ENCODE data around the gene VANGL1. TPM values are rescaled to one million over a fixed set of nuclear protein-coding genes. Genes with fewer than 3 reads are reported as not detected.

Gene VANGL1
- polyA plus RNA-seq, 1 experiment, result 7.8 TPM

DNA sequence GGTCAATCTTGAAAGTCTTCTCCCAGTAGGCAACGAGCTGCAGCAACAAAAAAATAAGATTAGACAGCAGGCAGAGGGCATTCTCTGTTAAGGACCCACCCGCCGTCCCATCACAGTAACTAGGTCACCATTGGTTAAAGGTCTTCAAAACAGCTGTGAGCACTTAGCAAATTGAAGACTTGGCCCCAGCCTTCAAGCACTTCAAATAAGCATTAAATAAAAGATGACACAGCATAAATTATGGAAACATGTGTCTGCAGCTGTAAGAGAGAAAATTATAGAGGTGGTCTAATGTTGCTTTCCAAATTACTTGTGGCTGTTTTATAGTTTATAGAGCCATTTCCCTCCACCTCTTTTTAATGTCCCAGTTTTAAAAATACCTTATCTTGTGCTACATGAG lies 61.2 kb downstream of the VANGL1 start:
- no peaks in the 10 kb centered on the region for H3K27me3 ChIP-seq (ENCODE audit: control insufficient read depth, insufficient read depth, low read length)
- TF ChIP-seq, protein P1, sequence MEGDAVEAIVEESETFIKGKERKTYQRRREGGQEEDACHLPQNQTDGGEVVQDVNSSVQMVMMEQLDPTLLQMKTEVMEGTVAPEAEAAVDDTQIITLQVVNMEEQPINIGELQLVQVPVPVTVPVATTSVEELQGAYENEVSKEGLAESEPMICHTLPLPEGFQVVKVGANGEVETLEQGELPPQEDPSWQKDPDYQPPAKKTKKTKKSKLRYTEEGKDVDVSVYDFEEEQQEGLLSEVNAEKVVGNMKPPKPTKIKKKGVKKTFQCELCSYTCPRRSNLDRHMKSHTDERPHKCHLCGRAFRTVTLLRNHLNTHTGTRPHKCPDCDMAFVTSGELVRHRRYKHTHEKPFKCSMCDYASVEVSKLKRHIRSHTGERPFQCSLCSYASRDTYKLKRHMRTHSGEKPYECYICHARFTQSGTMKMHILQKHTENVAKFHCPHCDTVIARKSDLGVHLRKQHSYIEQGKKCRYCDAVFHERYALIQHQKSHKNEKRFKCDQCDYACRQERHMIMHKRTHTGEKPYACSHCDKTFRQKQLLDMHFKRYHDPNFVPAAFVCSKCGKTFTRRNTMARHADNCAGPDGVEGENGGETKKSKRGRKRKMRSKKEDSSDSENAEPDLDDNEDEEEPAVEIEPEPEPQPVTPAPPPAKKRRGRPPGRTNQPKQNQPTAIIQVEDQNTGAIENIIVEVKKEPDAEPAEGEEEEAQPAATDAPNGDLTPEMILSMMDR (IDR thresholded peaks at IDR 0.05; ENCODE audit: low read depth, low read length), result no peak
- DNase-seq (ENCODE audit: low read depth, low spot score), result no peak
- no peak overlapping the region for H3K4me3 ChIP-seq (ENCODE audit: low read depth, low read length)
- CTCF ChIA-PET, result interaction anchor here (1.0 to 1.5 kb wide), 2 partner anchors 69 to 95 kb away, joined by 6 read pairs; no protein-coding TSS in a partner anchor
- no peak overlapping the region for H3K27ac ChIP-seq (ENCODE audit: low read depth, low read length)
- POLR2A ChIA-PET, result no interaction called here
- no peaks in the 10 kb centered on the region for H3K9me3 ChIP-seq (ENCODE audit: control insufficient read depth, insufficient read depth, low read length)

DNA sequence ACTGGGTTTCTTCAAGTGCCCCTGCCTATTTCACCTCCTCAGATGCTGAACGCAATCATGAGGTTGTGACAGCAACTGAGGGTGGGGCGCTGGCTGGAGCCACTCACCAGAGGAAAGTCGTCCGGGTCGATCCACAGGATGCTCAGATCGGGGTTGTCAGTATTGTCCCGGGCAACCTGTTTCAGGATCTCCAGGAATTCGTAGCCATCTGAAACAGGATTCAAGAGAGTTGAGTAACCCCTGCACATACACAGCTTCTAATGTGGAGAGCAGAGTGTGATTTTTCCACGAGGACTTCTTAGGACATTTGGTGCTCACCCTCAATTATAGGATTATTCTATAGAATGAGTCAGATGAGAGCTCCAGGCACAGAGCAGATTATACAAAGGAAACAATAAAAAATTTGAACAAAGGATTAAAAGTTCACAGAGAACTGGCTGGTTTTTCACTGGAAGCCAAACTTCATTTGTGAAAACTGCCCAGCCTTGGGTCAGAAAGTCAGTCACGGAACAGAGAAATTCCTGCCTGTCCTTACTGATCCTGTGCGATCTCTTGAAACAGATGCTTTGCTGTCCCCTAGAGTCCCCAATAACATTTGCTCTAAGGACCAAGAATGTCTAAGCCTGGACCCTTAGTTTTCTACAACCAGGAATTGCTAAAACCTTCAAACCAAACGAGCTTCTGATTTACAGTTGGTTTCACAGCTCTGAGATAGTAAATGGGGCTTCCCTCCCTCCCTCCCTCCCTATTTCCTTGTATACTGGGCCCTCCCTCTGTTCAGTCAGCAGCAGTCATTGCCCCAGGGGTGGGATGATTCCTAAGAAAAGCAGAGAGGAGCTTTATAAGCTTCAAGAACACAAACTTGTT lies 63.5 kb downstream of the VANGL1 start:
- ChIA-PET CTCF (interaction anchor here (0.6 to 4.5 kb wide), 22 partner anchors 11 to 109 kb away, joined by 3 to 97 read pairs (median 22); no protein-coding TSS in a partner anchor), POLR2A (no interaction called here)
- H3K4me3 ChIP-seq (ENCODE audit: low read depth, low read length), result no peak overlapping the region
- TF ChIP-seq, protein P1 (IDR thresholded peaks at IDR 0.05; ENCODE audit: low read depth, low read length), result no peak
- no peak overlapping the region for H3K27ac ChIP-seq (ENCODE audit: low read depth, low read length)
- H3K9me3 ChIP-seq (ENCODE audit: control insufficient read depth, insufficient read depth, low read length), result no peaks in the 10 kb centered on the region
- H3K27me3 ChIP-seq (ENCODE audit: control insufficient read depth, insufficient read depth, low read length), result peaks cover 4% of the 10 kb centered on the region
- DNase-seq (ENCODE audit: low read depth, low spot score), result no peak

DNA sequence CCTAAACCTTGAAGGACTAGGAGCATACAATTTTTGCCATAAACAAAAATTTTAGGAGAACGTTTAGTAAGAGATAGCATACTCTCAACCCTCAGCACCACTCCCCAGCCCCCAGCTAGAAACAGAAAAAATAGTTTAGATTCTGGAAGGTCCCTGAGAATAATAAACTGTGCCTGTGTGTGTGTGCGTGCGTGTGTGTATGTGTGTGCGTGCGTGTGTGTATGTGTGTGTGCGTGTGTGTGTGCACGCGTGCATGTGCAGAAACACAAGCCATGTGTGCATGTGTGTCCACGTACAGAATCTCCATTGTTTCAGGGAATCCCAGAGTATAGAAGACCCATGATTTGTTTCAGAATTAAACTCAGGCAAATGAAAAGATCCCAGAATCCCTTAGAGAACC lies 64.2 kb downstream of the VANGL1 start:
- ChIA-PET CTCF (interaction anchor here (0.7 to 4.5 kb wide), 47 partner anchors 7 to 620 kb away, joined by 3 to 97 read pairs (median 12); no protein-coding TSS in a partner anchor), POLR2A (interaction anchor here (0.5 kb wide), 1 partner anchor 98 kb away, joined by 4 read pairs; no protein-coding TSS in a partner anchor)
- Histone ChIP-seq H3K4me3 (ENCODE audit: low read depth, low read length) (no peak overlapping the region), H3K9me3 (ENCODE audit: control insufficient read depth, insufficient read depth, low read length) (no peaks in the 10 kb centered on the region), H3K27ac (ENCODE audit: low read depth, low read length) (no peak overlapping the region), H3K27me3 (ENCODE audit: control insufficient read depth, insufficient read depth, low read length) (peaks cover 6% of the 10 kb centered on the region)
- no peak for DNase-seq (ENCODE audit: low read depth, low spot score)
- TF ChIP-seq, protein P1 (IDR thresholded peaks at IDR 0.05; ENCODE audit: low read depth, low read length), result no peak

DNA sequence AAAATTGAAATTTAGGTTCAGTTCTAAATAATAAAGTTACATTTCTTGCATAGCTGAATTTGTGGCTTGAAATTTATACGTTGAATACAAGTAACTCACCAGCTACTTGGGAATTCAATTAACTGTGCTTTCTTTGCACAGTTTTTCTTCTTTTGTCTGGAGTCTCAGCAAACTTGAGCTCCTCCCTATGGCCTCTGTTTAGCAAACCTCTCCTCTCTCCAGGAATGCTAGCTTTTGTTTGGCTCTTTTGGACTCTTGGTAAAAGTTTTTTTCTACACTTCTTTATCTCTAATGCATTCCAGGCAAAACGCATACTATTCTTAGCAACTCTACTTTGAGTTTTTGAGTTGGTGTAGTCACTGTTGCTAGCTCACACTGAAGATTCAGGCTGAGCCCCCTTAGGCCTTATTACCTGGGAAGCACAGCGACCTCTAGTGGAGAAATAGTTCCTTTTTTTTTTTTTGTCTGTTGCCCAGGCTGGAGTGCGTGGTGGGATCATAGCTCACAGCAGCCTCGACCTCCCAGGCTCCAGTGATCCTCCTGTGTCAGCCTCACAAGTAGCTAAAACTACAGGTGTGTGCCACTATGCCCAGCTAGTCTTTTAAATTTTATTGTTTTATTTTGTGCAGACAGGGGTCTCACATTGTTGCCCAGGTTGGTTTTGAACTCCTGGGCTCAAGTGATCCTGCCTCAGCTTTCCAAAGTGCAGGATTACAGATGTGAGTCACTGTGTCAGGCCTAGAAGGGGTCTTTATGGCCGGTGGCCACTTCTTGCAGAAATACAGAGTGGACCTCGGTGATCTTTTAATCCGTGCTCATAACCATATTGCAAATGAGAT lies 65.0 kb downstream of the VANGL1 start:
- Histone ChIP-seq H3K4me3 (ENCODE audit: low read depth, low read length) (no peak overlapping the region), H3K27me3 (ENCODE audit: control insufficient read depth, insufficient read depth, low read length) (peaks cover 9% of the 10 kb centered on the region), H3K9me3 (ENCODE audit: control insufficient read depth, insufficient read depth, low read length) (no peaks in the 10 kb centered on the region), H3K27ac (ENCODE audit: low read depth, low read length) (no peak overlapping the region)
- ChIA-PET CTCF (interaction anchor here (0.5 to 4.5 kb wide), 72 partner anchors 8 to 1432 kb away, joined by 3 to 97 read pairs (median 5); partner anchors contain the start of gene VANGL1), POLR2A (interaction anchor here (0.5 to 0.7 kb wide), 2 partner anchors 46 to 99 kb away, joined by 3 to 4 read pairs; no protein-coding TSS in a partner anchor)
- TF ChIP-seq, protein P1 (IDR thresholded peaks at IDR 0.05; ENCODE audit: low read depth, low read length), result peak; percentile 74
- DNase-seq (ENCODE audit: low read depth, low spot score), result peak; percentile 26

Measured in AG04450 (cell line).